Purkinje cell (primary cell): Measurements from ENCODE around the gene PRKAR1B. TPM values are rescaled to one million over a fixed set of nuclear protein-coding genes. Genes with fewer than 3 reads are reported as not detected.

Source experiments
- polyA plus RNA-seq: library from polyadenylated mRNA; unstranded; fragments of >200 nt; fragmentation: Nextera tagmentation; gene quantifications from 2 replicates; pipeline ENCODE4 v1.2.1, GENCODE V29; 2014

PRKAR1B gene
- 4.4 and 9.6 TPM in 2 replicates for polyA plus RNA-seq

DNA sequence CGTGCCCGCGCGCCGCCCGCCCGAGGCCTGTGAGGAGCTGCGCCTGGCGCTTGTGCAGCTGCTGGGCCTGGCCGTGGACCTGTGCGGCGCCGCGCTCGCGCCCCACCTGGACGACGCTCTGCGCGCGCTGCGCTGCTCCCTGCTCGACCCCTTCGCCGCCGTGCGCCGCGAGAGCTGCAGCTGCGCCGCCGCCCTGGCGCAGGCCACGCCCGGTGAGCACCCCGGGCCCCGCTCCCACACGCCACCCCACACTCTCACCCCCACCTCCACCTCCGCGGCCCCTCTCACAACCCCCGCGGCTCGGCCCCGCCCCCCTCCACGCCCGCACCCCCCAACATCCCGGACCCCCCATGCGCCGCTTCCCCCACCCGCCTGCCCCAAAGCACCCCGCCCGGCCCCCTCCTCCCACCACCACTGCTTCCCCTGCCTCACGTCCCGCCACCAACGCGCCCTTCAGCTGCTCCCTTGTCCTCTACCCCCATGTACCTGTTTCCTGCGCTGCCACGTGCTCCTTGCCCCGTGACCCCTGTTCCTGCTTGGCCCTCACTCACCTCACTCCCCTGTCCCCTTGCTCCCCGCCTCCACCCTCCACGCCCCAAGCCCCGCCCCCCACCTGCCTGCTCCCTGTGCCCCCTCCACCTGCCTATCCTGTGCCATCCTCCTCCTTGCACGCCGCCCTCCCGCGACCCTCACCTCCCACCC lies at the start of gene PRKAR1B:
Gene PRKAR1B, minus strand, starts transcription at position 178 of the 702 bp plus-strand sequence. CDS start 15,776 bp downstream, outside the sequence.

GRCh38 chr7:726084-726853 lies 812 bp downstream of the PRKAR1B start, which contains the start of gene DNAAF5:
Gene DNAAF5, plus strand, starts transcription at chr7:726699. Its CDS starts 22 bp downstream, at chr7:726721.

GRCh38 chr7:519484-520390 lies 207.3 kb downstream of the PRKAR1B start, which contains the start of gene PDGFA:
Gene PDGFA, minus strand, starts transcription at chr7:519846. Its CDS starts 845 bp downstream, at chr7:519001.

Other genes with a start within 250 kb of the PRKAR1B start
- 54.9 and 56.7 TPM in 2 replicates for gene PDGFA, start 207.4 kb downstream of the PRKAR1B start, polyA plus RNA-seq
- gene DNAAF5, start 582 bp downstream of the PRKAR1B start, polyA plus RNA-seq, result 2.9 and 3.7 TPM in 2 replicates
- 56.9 and 72.0 TPM in 2 replicates for gene SUN1, start 105.2 kb upstream of the PRKAR1B start, polyA plus RNA-seq
- 8.6 and 9.8 TPM in 2 replicates for gene GET4, start 149.3 kb upstream of the PRKAR1B start, polyA plus RNA-seq
- gene ADAP1, start 227.4 kb upstream of the PRKAR1B start, polyA plus RNA-seq, result 0.48 and 0.52 TPM in 2 replicates
- gene COX19, start 248.3 kb upstream of the PRKAR1B start, polyA plus RNA-seq, result 8.0 and 10.5 TPM in 2 replicates